Urothelium cell line (cell line): Measurements from ENCODE around the gene FSHB.
"Not testable (repeated sequence)": the region's sequence is repeated elsewhere in the genome, so short reads cannot be mapped to it uniquely, and the experiment has no call there.

Experiments
- DNase-seq: peaks from one replicate; pipeline ENCODE4 v3.0.0; 2011; ENCODE audit warnings: low spot score, mixed read lengths
- FAIRE-seq: peaks from 2 replicates; lab custom pipeline; 2011; peaks lifted over from hg19 to GRCh38; lab: Jason Lieb, UNC

The FSHB gene

DNA sequence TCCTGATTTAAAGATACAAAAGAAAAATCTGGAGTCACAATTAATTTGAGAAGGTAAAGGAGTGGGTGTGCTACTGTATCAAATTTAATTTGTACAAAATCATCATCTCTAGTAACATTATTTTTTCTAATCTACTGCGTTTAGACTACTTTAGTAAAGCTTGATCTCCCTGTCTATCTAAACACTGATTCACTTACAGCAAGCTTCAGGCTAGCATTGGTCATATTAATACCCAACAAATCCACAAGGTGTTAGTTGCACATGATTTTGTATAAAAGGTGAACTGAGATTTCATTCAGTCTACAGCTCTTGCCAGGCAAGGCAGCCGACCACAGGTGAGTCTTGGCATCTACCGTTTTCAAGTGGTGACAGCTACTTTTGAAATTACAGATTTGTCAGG lies at the start of gene FSHB:
FSHB (plus strand) TSS at position 301 of the 400 bp plus-strand sequence. CDS start 889 bp downstream, outside the sequence.
- FAIRE-seq, result no peak

DNA sequence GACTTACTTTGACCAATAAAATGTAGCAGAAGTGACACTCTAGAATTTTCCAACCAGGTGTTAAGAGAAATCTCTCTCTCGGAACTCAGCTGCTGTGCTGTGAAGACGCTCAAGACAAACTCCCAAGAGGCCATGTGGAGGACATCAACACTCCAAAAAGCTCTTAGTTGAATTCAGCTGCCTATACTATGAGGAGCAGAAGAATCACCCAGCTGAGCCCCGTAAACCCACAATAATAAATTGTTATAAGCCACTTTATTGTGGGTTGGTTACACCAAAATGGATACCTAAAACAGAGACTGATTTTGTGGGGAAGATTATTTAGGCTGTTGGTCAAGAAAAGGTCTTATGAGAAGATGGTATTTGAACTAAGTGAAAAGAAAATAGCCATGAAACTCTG lies 44.1 kb upstream of the FSHB start:
- DNase-seq, result no peak
- no peak for FAIRE-seq

More for the DNA sequence above, at the start of gene FSHB:
- DNase-seq, result no peak

DNA sequence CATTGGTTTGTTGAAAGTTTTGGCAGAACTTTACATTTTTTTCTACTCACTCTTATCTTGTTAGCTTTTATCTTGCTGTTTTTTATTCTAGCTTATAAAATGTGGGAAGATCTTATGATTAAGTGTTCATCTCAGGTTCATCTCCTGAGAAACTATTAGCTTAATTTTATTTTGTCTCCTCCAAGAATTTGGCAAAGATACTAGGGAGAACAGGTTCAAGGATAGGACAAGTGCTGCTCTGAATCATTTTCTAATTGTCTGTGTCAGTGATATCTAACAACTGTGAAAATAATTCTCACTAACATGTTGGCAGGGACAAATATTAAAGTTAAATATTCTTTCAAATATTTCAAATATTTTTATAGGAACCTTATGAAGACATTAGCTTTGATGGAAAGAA lies 38.2 kb upstream of the FSHB start:
- DNase-seq (no peak), FAIRE-seq (no peak)

DNA sequence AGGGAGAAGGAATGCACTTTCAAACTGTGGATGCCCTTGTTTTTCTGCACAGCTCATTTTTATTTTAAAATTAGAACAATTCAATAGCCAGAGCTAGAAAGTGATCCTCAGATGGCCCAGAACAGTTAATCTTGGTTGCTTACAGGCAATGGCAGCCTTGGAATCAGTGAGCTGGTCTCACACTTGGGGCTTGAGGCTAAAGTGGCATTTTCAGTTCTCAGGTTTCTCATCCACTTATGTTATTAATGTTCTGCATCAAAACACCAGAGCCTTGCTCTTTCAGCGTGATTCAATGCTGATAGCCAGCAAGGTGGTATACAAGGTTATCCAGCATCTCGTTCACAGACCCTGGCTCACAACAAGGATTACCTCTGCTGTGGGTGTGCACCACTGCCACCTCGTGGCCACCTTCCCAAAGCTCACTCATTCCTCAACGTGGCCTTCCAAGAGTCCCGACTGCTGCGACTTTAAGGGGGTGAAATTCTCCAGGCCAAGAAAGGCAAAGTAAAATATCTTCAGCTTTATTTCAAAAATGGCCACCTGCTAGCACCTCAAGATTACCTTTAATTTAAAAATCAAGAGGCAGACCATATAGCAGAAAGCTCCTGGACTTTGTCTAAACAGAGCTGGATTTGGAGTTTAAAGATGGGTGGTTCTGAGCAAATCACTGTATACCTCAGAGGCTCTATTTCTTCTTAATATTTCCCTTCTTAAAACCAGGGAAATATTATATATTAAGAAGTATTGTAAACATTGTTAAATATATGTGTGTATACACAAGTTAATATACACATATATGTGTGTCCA lies 34.2 kb upstream of the FSHB start:
- no peak for FAIRE-seq
- peak; percentile 57 for DNase-seq

DNA sequence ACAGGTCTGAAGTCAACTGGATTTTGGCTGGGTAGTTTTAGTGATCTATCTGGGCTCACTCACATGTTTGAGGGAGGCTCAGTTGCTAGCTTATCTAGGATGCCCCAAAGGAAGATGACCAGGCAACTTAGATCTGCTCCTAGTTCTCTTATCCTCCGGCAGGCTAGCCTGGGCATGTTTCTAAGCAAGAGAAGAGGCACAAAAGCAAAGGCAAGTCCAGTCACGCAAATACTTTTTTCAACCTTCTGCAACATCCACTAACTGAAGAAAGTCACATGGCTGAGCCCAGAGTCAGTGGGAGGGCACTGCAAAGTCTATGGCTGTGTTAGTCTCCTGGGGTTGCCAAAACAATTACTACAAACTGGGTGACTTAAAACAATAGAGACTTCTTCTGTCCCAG lies 32.9 kb upstream of the FSHB start:
- DNase-seq (no peak), FAIRE-seq (no peak)

DNA sequence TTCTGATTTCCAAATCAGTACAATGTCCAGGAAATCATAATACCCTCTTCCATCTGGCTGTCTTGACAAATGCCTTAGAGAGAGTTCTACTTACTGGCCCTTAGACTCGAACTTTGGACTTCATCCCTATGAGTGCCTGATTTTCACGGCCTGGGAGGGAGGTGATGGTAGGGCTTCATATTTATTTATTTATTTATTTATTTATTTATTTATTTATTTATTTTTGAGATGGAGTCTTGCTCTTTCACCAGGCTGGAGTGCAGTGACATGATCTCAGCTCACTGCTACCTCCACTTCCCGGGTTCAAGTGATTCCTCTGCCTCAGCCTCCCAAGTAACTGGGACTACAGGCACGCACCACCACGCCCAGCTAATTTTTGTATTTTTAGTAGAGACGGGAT lies 27.8 kb upstream of the FSHB start:
- FAIRE-seq, DNase-seq: not testable (repeated sequence)

DNA sequence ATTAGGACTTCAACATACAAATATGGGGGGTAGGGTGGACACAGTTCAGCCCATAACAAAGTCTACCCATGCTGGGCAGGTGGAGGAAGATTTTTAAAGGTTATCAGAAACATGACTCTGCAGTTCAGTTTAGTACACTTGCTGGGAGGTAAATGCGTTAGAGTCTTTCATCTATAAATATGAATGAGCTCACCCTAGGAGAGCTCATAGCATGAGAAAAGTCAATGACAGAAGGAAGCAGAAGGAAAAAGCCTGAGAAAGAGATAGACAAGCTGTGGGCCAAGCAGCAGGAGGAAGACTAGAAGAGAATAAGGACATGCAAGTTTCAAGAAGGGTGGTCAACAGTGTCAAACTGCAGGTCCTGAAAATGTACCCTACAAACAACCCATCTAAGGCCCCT lies 27.0 kb upstream of the FSHB start:
- FAIRE-seq, result no peak
- no peak for DNase-seq

DNA sequence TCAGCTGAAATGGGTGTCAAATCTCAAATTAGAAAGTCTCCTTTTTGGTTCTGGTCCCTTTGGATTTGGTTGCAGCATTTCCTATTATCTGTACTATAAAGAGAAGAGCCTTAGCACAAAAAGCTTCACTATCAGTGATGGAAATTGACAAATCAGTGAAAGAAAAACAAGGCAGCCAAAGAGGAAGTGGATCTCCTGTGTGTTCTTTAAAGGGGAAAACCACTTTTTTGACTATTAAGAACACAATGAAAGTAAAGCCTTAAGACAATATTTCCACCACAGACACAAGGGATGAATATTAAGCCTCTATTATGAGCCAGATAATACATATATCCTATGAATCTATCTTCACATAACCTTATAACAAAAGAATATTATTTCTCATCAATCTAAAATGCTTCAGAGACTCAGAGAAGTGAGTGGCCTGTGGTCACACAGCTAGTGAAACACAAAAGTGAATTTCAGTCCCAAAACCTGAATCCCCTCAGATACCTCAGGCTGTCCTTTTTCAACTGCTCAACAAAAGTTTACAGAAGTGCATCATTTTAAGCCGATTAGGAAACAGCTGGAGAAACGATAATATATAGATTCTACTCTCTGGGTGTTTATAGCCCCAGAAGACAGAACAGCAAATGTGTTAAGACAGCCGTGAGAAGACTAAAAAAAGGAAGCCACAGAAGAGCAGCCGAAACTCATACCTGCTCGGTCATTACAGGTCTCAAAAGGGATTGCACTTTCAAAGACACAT lies 24.4 kb upstream of the FSHB start:
- FAIRE-seq, result no peak
- DNase-seq, result no peak

DNA sequence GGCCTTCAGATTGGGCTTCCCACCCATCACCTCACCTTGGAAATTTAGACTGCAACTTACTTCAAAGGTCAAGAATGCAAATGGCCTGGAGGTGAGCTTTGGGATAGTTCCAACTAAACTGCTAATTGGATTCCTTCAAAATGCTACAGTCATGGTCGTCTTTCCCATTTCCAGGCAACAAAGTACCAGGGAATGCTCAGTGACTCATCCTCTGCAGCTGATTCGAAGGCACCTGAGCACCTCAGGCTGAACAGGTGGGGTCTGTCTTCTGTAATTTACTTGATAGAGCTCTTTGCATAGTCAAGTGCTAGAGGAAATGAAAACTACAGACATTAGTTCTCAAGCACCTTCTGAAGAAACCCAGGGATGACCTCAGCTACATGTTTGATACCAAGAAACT lies 20.5 kb upstream of the FSHB start:
- FAIRE-seq, result no peak
- no peak for DNase-seq

DNA sequence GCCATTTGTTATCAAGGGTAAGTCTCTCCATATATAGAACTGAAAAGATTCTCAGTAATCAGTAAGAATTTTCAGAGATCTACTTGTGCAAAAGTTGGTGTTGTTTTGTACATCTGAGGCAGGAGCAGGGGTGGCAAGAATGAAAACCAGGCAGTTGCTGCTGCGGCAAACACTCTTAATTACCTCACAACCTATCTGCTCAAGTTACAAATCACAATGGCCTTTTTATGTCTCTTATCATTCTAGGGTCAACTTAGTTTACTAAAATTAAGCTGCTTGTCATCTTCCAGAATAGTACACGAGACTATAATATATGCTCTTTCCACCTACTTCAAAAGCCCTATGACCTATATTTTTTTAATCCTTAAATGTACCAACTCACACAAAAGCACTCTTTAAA lies 14.3 kb upstream of the FSHB start:
- no peak for DNase-seq
- FAIRE-seq, result no peak

DNA sequence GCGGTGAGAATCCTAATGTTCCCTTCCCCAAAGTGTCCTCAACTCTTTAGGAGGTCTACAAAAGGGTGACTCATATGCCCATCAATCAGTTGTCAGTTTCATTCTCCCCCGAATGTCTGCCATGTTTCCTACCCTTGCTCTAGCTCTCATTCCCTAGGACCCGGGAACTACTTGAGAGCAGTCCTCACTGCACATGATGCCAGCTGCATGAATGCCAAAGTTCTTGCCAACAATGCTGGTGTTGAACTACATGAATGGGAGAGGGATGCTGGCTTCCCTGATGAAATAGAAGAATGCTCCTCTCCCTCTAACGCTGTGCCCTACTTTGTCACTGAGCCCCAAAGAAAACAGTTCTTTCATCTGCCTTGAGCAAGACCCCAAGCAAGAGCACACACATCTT lies 12.5 kb upstream of the FSHB start:
- DNase-seq, result no peak
- FAIRE-seq, result no peak

DNA sequence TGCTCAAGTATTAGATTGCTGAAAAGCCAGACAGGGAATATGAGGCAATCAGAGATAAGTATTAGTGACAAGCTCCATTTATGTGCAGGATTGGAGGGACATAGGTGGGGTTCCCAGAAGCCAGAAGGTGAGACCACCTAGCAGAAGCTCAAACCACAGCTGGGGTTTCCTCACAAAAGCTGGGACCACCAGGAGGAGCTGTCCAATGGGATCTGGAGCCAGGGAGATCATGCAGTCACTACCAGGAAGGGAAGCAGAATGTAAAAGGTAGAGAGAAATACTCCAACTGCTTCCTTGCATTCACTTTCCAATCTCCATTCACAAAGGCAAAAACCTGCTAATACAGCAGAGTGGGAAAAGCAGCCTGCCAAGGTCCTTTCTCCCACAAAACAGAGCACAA lies 5.2 kb upstream of the FSHB start:
- FAIRE-seq, result no peak
- no peak for DNase-seq

DNA sequence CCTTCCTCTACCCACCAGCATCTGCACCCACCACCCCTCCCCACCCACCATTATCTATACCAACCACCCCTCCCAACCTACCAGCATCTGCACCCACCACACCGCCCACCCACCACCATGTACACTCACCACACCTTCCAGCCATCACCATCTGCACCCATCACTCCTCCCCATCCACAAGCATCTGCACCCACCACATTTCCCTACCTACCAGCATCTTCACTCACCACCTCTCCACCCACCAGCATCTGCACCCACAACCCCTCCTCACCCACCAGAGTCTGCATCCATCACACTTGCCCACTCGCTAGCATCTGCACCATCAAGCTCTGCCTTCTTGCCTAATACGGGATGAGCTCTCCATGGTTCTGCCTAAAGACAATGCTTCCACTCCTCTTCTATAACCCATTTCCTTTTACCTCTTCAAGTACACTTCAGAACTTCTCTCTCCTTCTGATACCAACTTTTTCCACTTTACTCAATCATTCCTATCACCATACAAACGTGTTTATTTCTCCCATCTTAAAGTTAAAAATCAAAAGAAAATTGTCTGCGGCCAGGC lies 2.4 kb upstream of the FSHB start:
- FAIRE-seq, result no peak
- no peak for DNase-seq

DNA sequence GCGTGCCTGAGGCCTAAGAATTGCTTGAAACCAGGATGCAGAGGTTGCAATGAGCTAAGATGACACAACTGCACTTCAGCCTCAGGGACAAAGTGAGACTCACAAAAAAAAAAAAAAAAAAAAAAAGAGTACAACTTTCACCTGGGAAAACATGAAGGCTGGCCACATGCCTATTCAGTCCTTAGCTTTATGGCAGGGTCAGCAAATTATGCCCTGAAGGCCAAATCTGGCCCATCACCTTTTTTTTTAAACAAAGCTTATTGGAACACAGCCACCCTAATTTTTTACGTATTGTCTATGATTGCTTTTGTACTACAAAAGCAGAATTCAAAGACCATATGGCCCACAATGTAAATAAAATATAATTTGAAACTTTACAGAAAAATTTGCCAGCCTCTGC lies 8.2 kb downstream of the FSHB start:
- FAIRE-seq, result no peak

DNA sequence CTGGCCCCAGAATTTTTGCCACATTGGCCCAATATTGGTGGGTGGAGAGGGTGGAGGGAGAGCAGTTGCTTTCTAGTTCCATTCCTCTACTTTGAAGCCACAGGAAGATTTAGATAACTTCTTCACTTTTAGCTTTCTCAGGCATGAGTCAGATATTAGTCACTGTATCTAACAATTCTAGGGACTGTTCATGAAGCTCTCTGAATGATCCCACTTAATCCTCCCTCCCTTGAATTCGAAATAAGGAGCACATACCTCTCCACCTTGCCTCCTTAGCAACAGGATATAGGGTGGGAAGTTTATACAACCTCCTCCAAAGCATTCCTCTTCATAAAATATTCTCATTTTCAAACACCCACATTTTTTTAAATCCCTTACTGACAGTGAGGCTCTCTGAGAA lies 13.5 kb downstream of the FSHB start:
- peak; percentile 58 for DNase-seq
- no peak for FAIRE-seq

More for the DNA sequence above, 8.2 kb downstream of the FSHB start:
- no peak for DNase-seq

DNA sequence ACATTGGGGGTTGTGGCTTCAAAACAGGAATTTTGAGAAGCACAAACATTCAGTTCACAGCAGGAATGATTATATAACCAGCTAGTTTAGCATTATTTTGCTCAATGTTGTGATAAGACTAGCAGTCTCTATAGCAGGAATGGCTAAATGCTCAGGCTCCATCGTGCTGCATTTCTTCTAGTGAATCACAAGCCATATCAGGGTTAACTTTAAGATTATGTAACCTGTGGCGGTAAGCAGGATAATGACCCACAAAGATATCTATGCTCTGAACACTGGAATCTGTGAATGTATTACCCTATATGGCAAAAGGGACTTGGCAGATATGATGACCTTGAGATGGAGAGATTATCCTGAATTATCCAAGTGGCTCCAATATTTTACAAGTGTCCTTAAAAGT lies 14.8 kb downstream of the FSHB start:
- no peak for DNase-seq
- FAIRE-seq, result no peak

DNA sequence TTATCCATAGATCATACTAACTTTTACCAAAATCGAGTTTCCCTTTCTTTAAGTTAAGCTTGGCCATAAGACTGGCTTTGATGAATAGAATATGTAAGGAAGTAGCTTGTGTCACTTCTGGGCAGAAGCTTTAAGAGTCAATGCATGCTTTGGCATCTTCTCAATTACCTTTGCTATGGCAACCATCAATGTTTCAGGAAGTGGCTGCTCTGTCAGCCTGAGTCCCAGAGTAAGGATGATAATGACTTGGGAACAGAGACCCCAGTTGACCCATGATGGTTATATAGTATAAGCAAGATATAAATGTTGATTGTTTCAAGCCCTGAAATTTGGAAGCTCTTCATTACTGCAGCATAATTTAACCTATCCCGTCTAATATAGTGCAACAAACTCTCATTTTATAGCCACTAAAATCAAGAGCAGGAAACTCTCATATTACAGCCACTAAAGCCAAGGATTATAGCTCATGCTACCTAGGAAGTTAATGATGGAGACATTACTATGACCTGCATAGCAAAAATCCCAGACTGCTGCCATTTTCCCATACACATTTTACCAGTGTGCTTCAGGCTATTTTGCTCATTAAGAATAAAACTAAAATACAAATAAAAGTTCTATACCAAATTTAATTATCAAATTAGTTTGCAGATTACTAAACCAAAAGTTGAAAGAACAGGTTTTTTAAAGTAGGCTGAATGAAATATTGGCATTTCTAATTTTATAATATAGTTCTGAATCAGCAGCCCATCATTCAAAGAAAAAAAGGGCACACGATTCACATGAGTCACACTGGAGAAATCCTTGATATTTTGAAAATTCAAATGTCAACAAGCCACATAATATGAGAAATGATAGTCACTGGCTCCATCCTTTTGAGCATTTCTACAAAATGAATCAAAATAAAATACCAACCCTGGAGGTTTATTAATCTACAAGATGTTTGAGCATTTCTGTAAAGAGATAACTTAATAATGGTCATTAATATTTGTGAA lies 23.8 kb downstream of the FSHB start:
- DNase-seq (no peak), FAIRE-seq (no peak)

DNA sequence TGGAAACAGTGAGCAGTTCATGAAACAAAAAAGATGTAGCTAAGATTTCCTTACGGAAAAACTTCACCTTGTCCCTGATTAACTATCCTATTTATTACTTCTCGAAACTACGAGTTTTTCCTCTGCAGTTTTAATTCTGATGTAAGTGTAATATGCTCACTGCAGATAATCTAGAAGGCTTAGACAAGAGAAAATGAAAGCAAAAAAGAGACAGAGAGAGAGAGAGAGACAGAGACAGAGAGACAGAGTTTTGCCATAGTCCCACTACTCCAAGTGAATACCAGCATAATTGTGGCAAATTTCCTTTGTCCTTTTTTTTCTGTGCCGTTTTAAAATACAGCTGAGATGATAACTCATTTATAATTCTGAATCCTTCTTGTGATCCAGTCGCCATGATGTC lies 24.8 kb downstream of the FSHB start:
- no peak for FAIRE-seq
- DNase-seq, result no peak

DNA sequence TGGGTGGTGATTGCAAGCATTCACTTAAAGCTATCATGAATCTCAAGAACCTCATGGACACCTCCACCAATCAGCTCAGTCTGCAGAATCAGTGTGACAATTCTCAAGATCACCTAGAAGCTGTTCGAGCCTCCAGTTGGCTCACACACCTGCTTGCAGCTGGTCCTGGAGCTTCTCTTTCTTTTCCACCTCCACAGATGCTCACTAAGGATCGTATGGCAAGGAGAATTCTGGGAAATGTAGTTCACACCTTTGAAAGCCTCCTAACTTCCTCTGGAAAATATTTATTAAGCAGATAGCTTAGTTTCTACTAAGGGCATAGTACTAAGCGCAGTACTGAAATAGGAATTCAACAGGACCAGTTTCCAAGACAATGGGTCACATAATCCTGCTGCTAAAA lies 26.2 kb downstream of the FSHB start:
- no peak for FAIRE-seq
- no peak for DNase-seq

DNA sequence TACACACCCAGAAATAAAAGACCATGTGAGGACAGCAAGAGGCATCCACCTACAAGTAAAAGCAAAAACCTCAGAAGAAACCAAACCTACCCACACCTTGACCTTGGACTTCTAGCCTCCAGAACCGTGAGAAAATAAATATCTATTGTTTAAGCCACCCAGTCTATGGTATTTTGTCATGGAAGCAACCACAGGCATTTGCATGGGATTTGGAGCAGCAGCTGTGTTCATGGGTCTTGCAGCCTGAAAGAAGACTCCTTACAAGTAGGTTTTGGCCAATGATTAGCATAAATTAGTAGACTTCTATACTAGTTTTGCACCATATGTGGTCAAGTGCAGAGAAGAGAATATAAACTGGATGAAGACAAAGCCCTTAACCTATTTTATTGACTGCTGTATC lies 27.9 kb downstream of the FSHB start:
- no peak for FAIRE-seq
- no peak for DNase-seq

DNA sequence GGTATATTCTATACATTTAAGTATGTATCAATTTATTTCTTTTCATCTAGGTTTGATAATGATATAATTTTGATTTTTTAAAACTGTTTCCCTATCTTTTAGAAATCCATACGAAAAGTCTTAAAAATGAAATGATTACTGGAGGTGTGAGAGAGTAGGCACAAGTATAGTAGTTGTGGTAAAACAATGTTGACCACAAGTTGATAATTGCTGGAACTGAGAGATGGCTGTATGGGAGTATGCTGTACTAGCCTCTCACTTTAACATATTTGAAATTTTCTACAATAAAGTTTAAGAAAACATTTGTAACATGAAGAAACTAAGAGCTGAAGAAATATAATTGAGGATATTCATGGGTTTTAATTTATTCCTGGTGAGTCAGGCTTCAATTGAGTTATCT lies 30.0 kb downstream of the FSHB start:
- DNase-seq (no peak), FAIRE-seq (no peak)
